Measurements from ENCODE around the gene TTC31.
A peak's percentile ranks its signal among the peaks of the same experiment; 100 is the strongest.

Gene TTC31

DNA sequence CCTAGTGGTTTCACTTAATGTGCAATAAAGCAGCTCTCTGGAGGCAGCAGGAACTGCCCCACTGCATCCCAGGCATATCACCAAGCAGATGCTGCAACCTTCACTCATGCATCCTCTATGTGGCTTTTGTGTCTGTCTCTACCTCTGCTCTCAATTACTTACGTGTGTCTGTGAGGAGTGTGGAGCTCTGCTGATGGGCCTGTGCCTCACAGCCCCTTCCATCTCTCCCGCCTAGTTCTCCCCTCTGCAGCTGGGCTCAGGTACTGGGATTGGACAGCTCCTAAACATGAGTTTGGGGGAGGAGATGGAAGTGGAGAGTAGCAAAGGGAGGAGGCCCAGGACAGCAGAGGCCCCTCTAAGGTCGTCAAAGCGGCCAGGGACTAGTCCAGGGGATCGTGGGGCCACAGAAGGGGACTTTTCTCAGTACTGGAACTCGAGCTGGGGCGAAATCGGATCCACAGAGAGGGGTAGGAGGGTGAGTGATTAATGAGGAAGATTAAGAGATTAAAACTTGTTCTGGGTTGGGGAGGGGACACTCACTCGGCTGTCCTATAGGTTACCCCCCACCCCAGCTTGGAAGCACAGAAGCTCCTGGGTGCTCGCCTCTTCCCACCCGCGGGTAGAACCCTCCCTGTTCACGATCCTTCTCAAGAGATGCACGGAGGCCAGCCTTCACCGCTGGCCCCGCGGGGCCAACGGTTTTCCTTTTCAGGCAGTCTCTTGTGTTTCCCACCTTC, 18.6 kb downstream of the TTC31 start:
- WGBS, 2 experiments (ENCODE audit: insufficient coverage in 2 of 2), result 54 to 61% methylated on average over 13 to 16 of the region's 18 CpGs
- no peak overlapping the region for H3K27ac ChIP-seq (ENCODE audit: low read depth, low read length, severe bottlenecking)

DNA sequence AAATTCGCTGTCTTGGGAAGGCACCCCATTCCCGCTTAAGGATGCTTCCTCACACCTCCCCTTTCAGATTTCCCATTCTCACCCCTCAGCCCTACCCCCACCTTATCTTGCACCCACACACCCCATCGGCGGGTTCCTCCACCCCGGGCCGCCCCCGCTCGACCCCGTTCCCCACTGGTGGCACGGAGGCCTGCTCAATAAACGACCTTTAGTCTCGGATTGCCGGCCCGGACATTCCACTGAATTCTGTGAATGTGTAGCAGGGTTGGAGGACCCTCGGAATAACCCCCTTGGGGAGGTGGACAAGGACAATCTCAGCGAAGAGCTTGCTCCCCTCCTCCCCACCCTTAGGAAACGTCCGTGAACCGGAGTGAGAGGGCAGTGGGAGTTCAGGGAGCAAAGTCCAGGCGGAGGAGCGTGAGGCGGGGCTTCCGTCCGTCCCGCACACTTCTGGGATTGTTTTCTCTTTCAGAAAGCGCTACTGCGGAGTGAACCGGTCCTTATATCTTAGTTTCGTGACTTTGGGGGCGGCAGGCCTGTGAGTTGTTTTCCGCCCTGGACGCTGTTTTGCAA, 19.4 kb downstream of the TTC31 start:
- Histone ChIP-seq H3K36me3 (ENCODE audit: control insufficient read depth, insufficient read depth, low read length) (peaks cover 20% of the 10 kb centered on the region), H3K9me3 (ENCODE audit: control insufficient read depth, low read length) (no peaks in the 10 kb centered on the region), H3K4me1 (ENCODE audit: control insufficient read depth, insufficient read depth, low read length, poor library complexity, severe bottlenecking) (peaks cover 26% of the 10 kb centered on the region), H3K4me3 (ENCODE audit: extremely low read depth, insufficient read depth, low read length, poor library complexity, severe bottlenecking) (peak overlapping the region; percentile 47), H3K27ac (ENCODE audit: low read depth, low read length, severe bottlenecking) (no peak overlapping the region)
- WGBS, 2 experiments (ENCODE audit: insufficient coverage in 2 of 2), result 15 to 26% methylated on average over 20 to 21 of the region's 32 CpGs

More for the DNA sequence above, 18.6 kb downstream of the TTC31 start:
- Histone ChIP-seq H3K4me3 (ENCODE audit: extremely low read depth, insufficient read depth, low read length, poor library complexity, severe bottlenecking) (no peak overlapping the region), H3K9me3 (ENCODE audit: control insufficient read depth, low read length) (no peaks in the 10 kb centered on the region), H3K36me3 (ENCODE audit: control insufficient read depth, insufficient read depth, low read length) (peaks cover 20% of the 10 kb centered on the region), H3K4me1 (ENCODE audit: control insufficient read depth, insufficient read depth, low read length, poor library complexity, severe bottlenecking) (peaks cover 22% of the 10 kb centered on the region)

DNA sequence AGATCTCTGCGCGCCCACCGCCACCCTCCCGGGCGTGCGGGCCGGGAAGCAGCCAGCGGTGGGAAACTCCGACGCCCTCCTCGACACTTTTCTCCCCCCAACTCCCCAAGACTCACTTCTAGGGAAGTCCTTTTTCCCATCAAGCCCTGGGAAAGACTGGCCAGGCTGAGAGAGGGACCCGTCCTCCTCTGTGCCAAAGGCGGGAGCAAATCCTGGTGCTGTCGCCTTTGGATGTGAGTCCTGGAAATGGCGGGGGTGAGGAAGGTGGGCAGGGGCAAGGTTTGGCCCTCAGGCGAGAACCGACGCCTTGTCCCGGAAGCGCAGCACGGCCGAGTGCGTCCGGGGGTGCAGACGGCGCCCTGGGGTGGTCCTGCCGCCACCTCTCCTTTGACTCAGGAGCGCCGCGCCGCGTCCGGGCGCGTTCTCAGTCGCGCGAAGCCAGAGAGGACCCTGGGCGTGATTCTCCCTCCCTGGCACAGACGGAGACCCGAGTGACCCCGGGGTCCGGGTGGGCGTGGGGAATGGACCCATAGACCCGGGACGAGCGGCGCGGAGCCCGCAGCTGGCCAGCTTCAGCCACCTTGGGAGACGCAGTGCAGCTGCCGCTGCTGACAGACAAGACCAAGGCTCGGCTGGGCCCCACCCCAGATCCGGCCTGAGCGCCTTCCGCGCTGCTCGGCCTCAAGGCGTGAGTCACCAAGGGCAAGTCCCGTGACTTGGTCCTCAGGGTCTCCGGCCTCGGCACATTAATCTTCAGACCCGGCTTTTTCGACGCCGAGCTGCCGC, 20.0 kb downstream of the TTC31 start:
- WGBS, 2 experiments (ENCODE audit: insufficient coverage in 2 of 2), result 5 to 6% methylated on average over 46 to 66 of the region's 67 CpGs
- Histone ChIP-seq H3K4me1 (ENCODE audit: control insufficient read depth, insufficient read depth, low read length, poor library complexity, severe bottlenecking) (peaks cover 26% of the 10 kb centered on the region), H3K4me3 (ENCODE audit: extremely low read depth, insufficient read depth, low read length, poor library complexity, severe bottlenecking) (peak overlapping the region; percentile 47), H3K27ac (ENCODE audit: low read depth, low read length, severe bottlenecking) (peak overlapping the region; percentile 53), H3K9me3 (ENCODE audit: control insufficient read depth, low read length) (no peaks in the 10 kb centered on the region), H3K36me3 (ENCODE audit: control insufficient read depth, insufficient read depth, low read length) (peaks cover 20% of the 10 kb centered on the region)

DNA sequence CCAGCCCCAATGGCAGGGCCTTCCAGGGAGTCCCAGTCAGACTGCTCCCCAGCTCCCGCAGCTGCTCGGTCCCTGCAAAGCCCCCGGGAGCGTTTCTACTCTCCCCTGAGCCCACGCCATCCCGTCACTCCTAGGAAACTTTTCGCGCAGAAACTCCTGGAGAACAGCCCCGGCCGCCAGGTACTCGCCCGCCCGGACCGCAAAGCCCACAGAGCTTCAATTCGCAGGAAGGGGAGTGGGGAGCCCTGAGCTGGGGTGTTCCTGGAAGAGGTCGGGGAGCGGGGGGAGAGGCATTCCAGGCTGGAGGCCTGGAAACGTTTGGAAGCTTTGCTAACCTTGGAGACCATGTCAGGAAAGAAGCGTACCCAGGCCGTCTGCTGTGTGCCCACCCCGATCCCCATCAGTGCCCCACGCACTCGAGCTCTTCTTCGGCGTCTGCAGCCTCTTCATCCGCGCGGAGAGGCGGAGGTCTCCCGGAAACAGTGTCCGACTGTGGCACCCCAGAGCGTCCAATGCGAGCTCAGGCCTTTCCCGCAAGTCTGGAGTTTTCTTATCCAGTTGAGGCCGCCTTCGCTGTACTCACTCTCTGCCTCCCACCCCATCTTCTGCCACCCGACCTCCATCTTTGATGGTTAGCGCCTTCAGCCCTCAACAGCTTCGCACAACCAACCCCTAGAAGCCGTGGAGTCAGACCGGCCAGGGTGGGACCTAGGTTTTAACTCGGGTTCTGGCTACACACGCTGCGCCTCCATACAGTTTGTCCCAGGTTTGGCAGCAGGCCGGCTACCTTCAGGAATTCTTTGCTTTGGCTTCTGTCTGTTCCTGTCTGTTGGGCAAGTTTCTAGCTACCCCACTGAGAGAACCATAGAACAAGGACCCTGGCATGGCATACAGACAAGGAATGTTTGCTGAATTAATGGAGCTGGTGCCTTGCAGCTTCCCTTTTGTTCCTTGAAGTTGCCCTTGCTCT, 20.9 kb downstream of the TTC31 start:
- H3K27ac ChIP-seq (ENCODE audit: low read depth, low read length, severe bottlenecking), result peak overlapping the region; percentile 53
- no peaks in the 10 kb centered on the region for H3K9me3 ChIP-seq (ENCODE audit: control insufficient read depth, low read length)
- peaks cover 20% of the 10 kb centered on the region for H3K36me3 ChIP-seq (ENCODE audit: control insufficient read depth, insufficient read depth, low read length)
- H3K4me1 ChIP-seq (ENCODE audit: control insufficient read depth, insufficient read depth, low read length, poor library complexity, severe bottlenecking), result peaks cover 23% of the 10 kb centered on the region
- peak overlapping the region; percentile 47 for H3K4me3 ChIP-seq (ENCODE audit: extremely low read depth, insufficient read depth, low read length, poor library complexity, severe bottlenecking)
- 76 to 77% methylated on average over 41 to 43 of the region's 45 CpGs for WGBS, 2 experiments (ENCODE audit: insufficient coverage in 2 of 2)

DNA sequence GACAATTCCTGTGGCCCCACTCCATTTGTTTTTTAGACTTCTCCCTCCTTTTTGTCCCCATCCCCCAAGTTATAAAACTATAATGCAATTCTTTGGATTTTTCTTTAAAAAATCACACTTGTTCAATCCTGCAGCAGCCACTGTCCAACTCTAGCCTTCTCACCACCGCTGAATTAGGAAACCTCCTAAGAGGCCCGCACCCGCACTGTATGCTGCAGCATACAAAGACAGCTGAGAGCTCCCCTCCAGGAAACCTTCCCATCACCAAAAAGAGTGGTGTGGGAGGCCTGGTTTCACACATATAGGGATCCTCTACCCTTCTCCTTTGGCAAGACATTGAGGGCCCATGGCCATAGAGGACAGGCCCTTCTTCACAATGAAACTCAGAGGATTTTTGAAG, 21.7 kb downstream of the TTC31 start:
- H3K9me3 ChIP-seq (ENCODE audit: control insufficient read depth, low read length), result no peaks in the 10 kb centered on the region
- H3K36me3 ChIP-seq (ENCODE audit: control insufficient read depth, insufficient read depth, low read length), result peaks cover 20% of the 10 kb centered on the region
- 93% methylated on average over 2 to 3 of the region's 3 CpGs for WGBS, 2 experiments (ENCODE audit: insufficient coverage in 2 of 2)
- H3K4me1 ChIP-seq (ENCODE audit: control insufficient read depth, insufficient read depth, low read length, poor library complexity, severe bottlenecking), result peaks cover 18% of the 10 kb centered on the region
- no peak overlapping the region for H3K27ac ChIP-seq (ENCODE audit: low read depth, low read length, severe bottlenecking)
- H3K4me3 ChIP-seq (ENCODE audit: extremely low read depth, insufficient read depth, low read length, poor library complexity, severe bottlenecking), result no peak overlapping the region

DNA sequence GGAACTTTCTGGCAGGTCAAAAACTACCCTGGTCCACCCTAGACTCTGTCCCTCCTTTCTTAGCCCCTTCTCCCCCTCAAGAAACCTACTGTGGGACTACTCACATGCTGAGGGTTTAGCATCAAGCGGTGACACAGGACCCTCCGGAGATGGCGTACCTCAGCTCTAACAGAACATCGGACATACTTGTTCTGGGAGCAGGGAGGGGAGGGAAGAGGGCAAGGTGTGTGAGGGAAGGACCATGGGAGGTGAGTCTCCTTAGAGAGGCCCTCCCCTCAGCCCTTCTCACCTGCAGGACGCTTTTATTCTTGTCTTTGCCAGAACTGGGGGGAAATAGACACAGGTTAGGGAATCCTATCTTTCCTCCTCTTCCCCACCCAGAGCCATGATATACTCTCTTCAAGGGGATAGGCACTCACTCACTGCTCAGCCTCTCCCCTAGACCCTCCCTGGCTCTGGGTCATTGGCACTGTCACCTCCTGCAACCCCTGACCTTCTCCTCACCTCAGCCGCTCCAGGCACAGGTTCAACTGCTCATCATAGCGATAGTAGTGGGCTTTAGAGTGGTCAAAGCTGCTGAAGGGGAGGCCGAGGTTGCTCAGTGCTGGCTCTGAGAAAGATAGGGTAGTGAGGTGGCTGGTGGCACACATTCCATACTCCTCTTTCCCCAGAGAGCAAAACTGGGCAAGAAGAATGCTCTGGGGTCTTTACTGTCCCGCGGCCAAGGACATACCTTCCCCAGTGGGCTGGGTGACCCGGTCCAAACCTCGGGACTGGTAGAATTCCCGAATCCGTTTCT, 22.8 kb downstream of the TTC31 start:
- Histone ChIP-seq H3K27ac (ENCODE audit: low read depth, low read length, severe bottlenecking) (no peak overlapping the region), H3K4me1 (ENCODE audit: control insufficient read depth, insufficient read depth, low read length, poor library complexity, severe bottlenecking) (peaks cover 18% of the 10 kb centered on the region), H3K36me3 (ENCODE audit: control insufficient read depth, insufficient read depth, low read length) (peaks cover 20% of the 10 kb centered on the region), H3K9me3 (ENCODE audit: control insufficient read depth, low read length) (no peaks in the 10 kb centered on the region), H3K4me3 (ENCODE audit: extremely low read depth, insufficient read depth, low read length, poor library complexity, severe bottlenecking) (no peak overlapping the region)
- WGBS, 2 experiments (ENCODE audit: insufficient coverage in 2 of 2), result 95 to 100% methylated on average over 6 to 9 of the region's 14 CpGs

DNA sequence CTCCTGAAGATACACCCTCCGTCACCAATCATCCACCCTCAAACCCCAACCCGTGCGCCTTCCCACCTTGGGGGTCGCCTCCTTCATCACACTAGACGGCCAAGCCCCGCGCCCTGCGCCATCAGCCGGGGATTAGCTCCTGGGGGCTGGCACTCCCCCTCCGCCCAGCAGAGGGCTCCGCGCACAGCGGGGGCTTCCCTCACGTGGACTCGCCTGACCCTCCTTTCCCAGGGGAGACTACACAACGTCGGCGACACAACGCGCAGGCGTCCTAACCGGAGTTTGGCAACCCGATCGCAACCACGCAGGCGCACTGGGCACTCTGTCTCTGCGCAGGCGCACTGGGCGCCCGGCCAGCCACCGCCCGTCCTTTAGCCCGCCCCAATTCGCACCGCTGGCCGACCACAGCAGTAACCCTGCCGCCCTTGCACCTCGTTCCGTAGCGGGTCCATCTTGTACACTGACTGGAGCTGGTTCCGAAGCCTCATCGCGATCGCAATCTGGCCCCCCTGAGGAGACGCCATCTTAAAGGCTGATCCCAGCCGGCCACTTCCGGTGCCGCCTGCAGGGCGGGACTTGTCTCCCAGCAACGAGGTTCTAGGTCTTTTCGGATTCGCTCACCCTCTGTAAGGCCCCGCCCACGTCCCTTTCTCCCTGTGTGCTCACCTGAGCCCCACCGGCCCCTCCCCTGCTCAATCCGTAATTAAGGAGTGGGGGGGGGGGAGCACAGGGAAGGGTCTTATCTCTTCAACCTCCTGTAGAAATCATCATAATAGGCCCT, 24.5 kb downstream of the TTC31 start, which contains the start of gene PCGF1:
Gene PCGF1 (minus strand): TSS at position 551 of the 781 bp plus-strand sequence. CDS start 27 bp downstream, at position 524.
- peaks cover 13% of the 10 kb centered on the region for H3K4me1 ChIP-seq (ENCODE audit: control insufficient read depth, insufficient read depth, low read length, poor library complexity, severe bottlenecking)
- peaks cover 20% of the 10 kb centered on the region for H3K36me3 ChIP-seq (ENCODE audit: control insufficient read depth, insufficient read depth, low read length)
- peak within 1 kb of the TSS; percentile 95 for H3K27ac ChIP-seq (ENCODE audit: low read depth, low read length, severe bottlenecking)
- H3K4me3 ChIP-seq (ENCODE audit: extremely low read depth, insufficient read depth, low read length, poor library complexity, severe bottlenecking), result peak within 1 kb of the TSS; percentile 70
- H3K9me3 ChIP-seq (ENCODE audit: control insufficient read depth, low read length), result no peaks in the 10 kb centered on the region
- WGBS, 2 experiments (ENCODE audit: insufficient coverage in 2 of 2), result 0 to 1% methylated on average over 42 to 44 of the region's 56 CpGs

DNA sequence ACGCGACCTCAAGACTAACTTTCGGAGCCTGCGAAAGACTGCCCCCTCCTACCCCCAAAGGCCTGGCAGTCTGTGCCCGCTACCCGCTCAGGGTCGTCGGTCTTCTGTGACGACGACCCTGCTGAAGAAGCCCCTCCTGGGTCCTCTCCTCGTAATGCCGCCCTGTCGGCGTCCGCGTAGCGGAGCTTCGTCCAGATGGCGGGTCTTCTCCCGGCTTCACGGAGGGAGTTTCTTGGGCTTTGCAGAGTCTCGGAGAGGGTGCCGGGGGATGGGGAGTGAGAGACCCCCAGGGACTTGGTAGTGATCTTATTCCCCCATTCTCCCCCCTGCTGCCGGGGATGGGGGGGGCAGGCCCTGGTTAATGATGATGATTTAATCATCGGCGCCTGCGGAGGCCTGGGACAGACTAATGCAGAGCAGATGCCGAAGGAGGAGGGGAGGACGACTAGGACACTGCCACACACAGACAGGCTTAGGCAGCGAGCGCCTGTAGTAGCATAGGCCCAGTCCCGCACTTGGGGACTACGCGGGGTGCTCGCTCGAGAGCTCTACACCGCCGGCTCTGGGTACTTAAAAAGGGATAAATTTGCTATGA, 25.1 kb downstream of the TTC31 start:
- no peaks in the 10 kb centered on the region for H3K9me3 ChIP-seq (ENCODE audit: control insufficient read depth, low read length)
- H3K4me3 ChIP-seq (ENCODE audit: extremely low read depth, insufficient read depth, low read length, poor library complexity, severe bottlenecking), result peak overlapping the region; percentile 70
- WGBS, 2 experiments (ENCODE audit: insufficient coverage in 2 of 2), result 6 to 11% methylated on average over 23 to 34 of the region's 38 CpGs
- H3K36me3 ChIP-seq (ENCODE audit: control insufficient read depth, insufficient read depth, low read length), result peaks cover 20% of the 10 kb centered on the region
- peak overlapping the region; percentile 53 for H3K27ac ChIP-seq (ENCODE audit: low read depth, low read length, severe bottlenecking)
- H3K4me1 ChIP-seq (ENCODE audit: control insufficient read depth, insufficient read depth, low read length, poor library complexity, severe bottlenecking), result peaks cover 13% of the 10 kb centered on the region

DNA sequence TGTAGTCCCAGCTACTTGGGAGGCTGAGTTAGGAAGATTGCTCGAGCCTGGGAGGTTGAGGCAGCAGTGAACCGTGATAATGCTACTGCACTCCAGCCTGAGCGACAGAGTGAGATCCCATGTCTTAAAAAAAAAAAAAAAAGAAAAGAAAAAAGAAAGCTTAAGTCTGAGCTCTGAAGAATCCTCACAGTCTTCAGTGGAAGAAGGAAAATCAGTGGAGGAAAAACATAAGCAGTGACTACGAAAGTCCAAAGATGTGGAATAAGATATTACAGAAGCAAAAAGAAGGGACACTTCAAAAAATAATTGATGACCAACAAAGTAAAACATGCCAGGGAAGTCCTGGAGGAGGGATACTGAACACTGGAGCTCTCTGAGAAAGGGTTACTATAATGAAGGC, 27.4 kb downstream of the TTC31 start:
- Histone ChIP-seq H3K4me3 (ENCODE audit: extremely low read depth, insufficient read depth, low read length, poor library complexity, severe bottlenecking) (no peak overlapping the region), H3K4me1 (ENCODE audit: control insufficient read depth, insufficient read depth, low read length, poor library complexity, severe bottlenecking) (peaks cover 19% of the 10 kb centered on the region), H3K36me3 (ENCODE audit: control insufficient read depth, insufficient read depth, low read length) (peaks cover 10% of the 10 kb centered on the region), H3K9me3 (ENCODE audit: control insufficient read depth, low read length) (no peaks in the 10 kb centered on the region), H3K27ac (ENCODE audit: low read depth, low read length, severe bottlenecking) (no peak overlapping the region)
- 86 to 87% methylated on average over 2 to 3 of the region's 4 CpGs for WGBS, 2 experiments (ENCODE audit: insufficient coverage in 2 of 2)
